ENCODE measurements around the gene TRAF7.
"Not testable (repeated sequence)": the region's sequence is repeated elsewhere in the genome, so short reads cannot be mapped to it uniquely, and the experiment has no call there.

The TRAF7 gene

DNA sequence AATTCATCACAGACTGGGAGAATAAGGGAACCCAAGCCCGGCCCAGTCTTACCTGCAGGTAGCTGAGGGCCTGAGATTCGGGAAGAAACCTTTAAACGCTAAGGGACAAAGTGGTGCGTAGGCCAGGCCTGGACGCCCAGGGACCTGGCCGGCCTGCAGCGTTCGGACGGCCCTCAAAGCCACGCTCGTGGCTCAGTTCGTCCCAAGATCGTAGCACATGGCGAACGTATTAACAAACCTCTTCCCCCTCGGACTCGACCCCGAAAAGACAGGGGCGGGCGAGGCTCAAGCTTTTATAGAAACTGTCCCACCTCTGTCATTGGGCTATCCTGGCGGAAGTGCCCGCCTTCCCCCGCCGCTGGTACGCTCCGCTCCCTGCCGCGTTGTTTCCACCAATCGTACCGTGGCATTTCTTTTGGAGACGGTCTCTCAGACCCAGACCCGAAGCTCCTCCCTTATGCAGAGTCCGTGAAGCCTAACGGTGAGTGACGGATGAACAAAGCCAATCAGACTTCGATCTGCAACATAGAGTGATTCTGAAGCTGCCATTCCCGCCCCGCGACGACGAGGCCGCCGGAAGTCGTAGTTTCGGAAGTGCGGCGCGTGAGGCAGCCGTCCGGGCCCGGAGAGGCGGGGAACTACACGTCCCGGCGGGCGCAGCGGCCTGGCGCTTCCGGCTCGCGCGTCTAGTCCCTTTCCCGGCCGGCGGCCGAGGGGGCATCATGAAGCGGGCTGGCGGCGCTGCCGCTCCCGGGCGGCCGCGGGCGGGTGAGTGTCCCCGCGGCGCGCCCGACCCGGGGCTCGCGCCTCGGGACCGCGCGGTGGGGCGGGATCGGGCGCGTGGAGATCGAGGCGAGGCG, at the start of gene TRAF7:
Gene TRAF7, plus strand, starts transcription at position 692 of the 860 bp plus-strand sequence. CDS start 8,139 bp downstream, outside the sequence.
- in situ Hi-C loops (cut with MboI; ENCODE audit: low sequenced_read_pairs), result no loop called here

DNA sequence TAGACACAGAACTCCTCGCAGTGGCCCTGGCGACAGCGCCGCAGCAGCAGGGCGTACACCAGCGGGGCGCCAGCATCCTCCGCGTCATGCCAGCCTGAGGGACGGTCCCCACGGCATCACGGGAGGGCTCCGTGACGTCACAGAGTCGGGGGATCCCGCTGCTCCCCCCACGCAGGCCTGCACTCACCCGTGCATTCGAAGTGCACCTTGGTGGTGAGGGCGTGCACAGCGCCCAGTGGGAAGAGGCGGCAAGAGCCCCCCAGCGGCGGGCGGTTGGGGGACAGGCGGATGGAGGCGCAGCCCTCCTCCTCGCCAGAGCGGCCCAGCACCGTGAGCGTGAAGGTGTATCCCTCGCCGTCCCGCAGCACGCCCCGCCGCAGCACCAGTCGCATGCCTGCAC, 49.4 kb upstream of the TRAF7 start:
- in situ Hi-C loops (cut with MboI; ENCODE audit: low sequenced_read_pairs), result not testable (repeated sequence)

DNA sequence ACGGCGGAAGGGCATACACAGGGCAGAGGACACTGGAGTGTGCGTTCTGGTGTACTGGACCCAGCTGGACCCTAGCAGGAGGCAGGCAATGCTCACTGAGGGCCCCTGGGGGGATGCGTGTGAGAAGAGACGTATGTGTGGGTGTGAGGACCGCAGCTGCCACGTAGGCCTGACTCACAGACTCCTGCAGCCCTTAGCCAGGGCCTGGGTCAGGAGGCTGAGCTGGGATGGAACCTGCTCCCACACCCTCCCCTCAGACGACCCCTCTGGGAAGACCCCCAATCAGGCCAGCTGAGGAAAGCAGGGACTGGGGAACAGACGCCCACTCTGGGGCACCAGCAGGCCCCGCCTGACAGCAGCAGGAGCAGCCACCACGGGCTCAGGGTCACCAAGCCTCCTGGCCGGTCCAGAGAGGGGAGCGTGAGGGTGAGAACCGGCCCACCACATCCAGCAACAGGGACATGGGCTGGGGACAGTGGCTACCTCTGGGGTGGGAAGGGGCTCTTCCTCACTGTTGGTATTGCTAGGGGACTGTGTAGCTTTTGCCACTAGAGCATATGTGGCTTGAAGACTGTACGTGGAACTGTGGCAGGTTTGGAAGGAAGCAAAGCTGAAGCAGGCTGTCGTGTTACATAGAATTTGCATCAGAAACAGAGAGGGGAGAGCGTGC, 48.3 kb upstream of the TRAF7 start:
- in situ Hi-C loops (cut with MboI; ENCODE audit: low sequenced_read_pairs), result not testable (repeated sequence)

DNA sequence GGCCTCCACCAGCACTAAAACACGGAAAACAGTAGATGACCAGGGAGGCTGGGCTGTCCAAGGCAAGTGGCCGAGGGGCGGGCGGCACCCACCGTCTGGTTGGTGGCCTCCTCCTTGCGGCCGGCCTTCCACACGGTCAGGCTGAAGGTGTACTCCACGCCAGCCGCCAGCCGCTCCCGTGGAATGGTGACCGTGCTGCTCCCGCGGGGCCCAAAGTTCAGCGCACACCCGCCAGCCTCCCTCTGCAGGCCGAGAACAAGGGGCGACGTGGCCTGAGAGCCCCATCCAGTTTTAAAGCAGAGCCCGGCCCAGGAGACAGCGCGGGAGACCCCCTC, 47.8 kb upstream of the TRAF7 start:
- in situ Hi-C loops (cut with MboI; ENCODE audit: low sequenced_read_pairs), result not testable (repeated sequence)

DNA sequence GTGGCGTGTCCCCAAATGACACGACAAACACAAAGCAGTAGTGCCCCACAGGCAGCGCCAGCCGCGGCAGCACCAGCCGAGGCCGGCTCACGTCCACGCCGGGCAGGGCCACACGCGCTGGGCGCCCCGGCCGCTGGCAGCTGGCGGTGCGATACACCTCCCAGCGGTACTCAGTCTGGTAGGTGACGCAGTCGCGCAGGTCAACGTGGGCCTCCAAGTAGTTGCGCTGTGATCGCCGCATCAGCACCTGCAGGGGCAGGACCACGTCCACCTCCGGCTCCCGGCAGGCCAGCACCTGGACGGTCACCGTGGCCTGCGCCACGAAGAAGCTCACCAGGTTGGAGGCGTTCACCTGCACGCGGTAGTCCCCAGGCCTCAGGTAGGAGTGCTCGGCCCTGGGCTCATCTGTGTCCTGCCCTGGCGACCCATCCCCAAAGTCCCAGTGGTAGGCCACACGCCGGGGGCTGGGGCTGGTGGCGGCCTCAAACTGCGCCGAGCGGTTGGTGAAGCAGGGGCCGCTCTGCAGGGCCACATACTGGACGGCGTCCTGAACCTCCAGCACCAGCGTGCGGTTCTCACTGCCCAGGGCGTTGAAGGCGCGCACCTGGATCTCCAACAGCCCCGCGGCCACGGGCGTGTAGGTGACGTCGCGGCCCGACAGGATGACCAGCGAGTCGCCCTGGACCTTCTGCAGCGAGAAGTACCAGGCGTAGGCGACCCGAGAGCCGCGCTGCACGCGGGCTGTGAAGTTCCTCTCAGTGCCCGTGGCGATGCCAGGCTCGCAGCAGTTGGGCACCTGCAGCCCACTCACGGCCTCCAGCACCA, 46.9 kb upstream of the TRAF7 start:
- in situ Hi-C loops (cut with MboI; ENCODE audit: low sequenced_read_pairs), result not testable (repeated sequence)

DNA sequence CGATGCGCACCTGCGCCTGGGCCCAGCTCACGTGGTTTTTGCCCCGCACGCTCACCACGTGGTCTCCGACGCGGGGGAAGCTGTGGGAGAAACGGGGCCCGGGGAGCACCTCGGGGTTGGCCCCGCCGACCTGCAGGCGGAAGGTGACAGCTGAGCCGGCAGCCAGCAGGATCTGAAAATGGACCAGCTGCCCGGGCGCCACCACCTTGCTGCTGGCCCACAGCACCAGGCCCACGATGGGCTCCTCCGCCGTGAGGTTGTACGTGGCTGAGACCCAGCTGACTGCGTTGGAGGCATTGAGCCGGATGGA, 46.4 kb upstream of the TRAF7 start:
- in situ Hi-C loops (cut with MboI; ENCODE audit: low sequenced_read_pairs), result not testable (repeated sequence)

DNA sequence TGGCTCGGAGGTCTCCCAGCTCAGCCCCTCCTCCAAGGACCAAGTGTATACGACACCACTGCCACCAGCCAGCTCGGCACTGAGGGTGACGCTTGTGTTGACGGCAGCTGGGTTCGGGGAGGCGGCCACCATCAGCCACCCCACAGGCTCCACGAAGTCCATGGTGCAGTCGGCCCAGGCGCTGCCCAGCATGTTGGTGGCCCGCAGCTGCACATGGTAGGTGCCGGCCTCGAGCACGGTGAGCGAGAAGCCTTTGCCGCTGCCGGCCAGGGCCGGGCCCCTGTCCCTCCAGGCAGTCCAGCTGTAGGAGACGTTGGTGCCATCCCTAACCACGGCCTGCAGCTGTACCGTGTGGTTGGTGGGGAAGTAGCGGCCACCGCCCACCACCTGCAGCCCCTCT, 45.7 kb upstream of the TRAF7 start:
- in situ Hi-C loops (cut with MboI; ENCODE audit: low sequenced_read_pairs), result not testable (repeated sequence)

DNA sequence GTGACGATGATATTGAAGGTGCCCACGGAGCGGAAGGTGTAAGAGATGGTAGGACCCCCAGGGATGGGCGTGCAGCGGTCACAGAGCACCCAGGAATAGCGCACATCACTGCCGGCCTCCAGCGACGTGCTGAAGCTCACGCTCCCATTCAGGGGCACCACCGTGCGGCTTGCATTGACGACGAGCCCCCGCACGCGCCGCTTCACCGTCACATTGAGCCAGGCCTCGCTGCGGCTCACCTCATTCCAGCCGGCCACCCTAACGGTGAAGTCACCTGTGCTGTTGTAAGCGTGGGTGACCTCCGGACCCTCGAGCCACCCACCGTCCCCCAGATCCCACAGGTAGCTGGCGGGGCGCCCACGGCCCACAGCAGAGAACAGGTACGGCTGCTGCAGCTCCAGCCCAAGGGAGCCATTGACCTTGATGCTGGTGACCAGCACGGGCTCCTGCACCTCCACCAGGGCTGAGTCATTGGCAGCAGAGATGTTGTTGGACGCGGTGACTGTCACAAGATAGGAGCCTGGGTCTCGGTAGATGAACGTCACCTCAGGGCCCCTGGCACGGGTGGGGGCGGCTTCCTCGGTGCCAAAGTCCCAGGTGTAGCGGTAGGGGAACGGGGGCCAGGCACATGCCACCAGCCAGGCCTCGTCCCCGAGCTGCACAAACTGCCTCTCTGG, 45.1 kb upstream of the TRAF7 start:
- in situ Hi-C loops (cut with MboI; ENCODE audit: low sequenced_read_pairs), result not testable (repeated sequence)

DNA sequence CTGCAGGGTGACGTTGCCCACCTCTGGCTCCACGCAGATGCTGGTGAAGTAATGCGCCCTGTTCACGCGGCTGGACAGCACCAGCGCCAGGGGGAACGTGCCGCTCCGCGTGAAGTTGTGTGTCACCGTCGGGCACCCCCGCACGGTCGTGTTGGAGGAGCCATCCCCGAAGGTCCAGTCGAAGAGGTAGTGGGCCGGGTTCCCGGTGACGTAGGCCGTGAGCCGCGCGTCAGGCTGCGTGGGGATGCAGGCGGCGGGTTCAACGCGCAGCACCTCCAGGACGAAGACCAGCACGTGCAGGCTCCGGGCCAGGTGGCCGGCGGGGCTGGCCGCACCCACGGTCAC, 44.6 kb upstream of the TRAF7 start:
- in situ Hi-C loops (cut with MboI; ENCODE audit: low sequenced_read_pairs), result not testable (repeated sequence)

DNA sequence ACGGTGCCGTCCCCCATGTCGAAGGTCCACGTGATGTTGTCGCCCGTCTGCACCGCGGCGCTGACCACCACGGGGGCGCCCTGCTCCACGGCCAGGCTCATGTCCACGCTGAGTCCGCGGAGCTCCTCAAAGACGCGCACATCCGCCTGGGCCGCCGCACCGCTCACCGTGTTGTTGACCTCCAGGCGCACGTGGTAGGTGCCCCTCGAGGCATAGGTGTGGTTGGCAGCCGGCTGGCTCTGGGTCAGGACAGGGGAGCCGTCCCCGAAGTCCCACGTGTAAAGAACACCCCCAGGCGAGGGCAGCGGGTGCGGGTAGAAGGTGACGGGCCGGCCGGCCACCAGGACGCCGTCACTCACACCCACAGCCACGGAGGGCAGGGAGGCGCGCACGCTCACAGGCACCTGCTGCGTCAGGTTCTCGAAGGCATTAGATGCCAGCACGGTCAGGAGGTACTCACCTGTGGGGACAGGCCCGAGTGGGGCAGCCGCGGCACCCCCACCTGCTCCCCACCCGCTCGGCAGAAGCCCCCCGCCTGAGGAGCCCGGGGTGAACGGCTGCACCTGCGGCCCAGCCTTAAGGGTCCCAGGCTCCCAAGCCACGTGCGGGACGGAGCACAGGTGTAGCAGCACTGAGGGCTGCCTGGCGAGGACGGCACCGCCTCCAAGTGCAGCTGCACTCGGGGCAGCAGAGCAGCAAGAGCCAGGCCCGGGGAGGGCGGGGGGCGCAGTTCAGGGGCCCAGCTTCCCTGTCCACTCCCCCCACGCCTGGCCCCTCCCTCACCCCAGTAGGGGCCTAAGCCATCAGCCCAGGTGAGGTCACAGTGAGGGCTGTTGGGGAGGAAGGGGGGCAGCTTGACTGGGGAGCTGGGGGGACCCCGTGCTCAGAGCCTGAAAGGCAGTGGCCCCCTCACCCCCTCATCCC, 43.9 kb upstream of the TRAF7 start:
- in situ Hi-C loops (cut with MboI; ENCODE audit: low sequenced_read_pairs), result not testable (repeated sequence)

DNA sequence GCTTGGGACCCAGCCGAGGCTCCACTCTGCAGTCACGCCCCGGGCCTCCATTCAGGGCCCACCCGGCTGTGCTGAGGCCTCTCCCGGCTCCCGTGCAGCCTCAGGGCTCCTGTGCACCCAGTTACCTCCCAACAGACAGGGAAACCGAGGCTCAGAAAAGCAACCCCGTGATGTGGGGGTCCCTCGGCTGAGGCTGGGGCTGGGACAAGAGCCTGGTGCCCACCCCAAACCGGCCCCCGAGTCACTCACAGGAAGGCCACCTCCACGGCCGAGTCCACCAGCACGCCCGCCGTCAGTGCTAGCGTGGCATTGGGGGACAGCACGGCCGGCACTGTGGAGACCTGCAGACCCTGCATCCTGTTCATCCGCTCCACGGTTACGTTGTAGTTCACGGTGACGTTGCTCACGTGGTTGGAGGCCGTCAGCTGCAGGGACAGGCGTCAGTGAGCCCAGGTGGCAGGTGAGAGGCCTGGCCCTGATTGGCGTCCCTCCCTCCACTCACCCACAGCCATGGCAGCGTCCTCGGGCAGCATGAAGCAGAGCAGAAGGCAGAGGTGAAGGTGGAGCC, 43.0 kb upstream of the TRAF7 start:
- in situ Hi-C loops (cut with MboI; ENCODE audit: low sequenced_read_pairs), result not testable (repeated sequence)

DNA sequence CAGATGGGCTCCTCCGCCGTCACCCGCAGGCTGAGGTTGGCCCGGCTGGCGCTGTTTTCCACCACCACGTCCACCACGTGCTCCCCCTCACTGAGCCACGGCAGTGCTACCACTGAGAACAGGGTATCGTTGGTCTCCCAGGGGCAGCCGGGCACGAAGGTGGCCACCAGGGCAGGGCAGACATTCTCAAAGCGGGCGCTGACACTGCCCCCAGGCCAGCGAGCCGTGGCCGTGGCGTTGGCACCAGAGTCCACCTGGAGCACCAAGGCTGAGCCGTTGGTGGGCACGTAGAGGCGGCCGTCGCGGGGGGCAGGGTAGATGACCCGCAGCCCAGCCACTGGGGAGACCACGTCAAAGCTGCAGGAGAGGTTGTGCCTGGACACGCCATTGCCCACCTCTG, 41.4 kb upstream of the TRAF7 start:
- in situ Hi-C loops (cut with MboI; ENCODE audit: low sequenced_read_pairs), result not testable (repeated sequence)

DNA sequence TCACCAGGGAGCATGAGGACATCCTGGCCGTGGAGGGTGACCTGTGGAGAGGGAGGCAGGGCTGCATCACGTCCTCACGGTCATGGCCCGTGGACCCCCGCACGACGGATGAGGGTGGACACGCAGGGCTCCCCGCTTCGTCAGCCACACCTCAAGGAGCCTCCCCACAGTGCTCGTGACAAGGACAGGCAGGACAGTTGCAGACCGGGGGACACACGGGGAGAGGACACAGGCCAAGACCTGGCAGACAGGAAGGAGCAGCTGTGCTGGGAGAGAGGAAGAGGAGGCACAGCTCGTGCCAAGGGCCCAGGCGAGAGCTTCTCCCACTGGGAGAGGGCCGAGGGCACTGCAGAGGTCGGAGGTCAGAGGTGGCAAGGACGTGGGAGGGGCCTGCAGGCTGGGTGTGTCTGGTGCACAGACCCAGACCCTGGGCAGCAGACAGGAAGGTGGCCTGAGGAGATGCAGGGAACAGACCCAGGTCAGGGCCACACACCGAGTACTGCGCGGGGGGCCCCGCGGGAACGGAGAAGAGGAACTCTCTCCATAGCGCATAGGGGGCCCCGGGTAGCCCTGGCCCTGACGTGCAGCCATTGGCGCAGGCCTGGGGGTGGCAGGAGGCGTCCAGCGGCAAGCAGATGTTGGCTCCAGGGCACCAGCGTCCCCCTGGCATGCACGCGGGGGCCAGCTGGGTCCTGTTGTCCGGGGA, 40.5 kb upstream of the TRAF7 start:
- in situ Hi-C loops (cut with MboI; ENCODE audit: low sequenced_read_pairs), result not testable (repeated sequence)

DNA sequence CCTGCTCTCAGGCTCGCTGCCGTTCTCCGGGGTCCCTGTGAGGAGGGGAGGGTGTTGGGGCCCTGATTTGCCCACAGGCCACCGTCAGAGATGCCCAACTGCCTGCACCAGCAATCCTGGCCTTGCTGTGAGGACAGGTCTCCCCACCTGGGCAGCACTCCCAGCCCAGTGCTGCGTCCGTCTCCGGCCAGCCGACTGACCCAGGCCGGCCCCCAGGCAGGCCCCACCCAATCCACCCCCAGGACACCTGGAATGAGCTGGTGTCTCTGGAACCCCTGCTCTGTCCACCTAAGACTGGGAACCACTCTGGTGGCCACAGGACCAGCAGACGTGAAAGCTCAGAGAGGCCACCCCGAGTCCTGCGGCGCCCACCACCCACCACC, 40.0 kb upstream of the TRAF7 start:
- in situ Hi-C loops (cut with MboI; ENCODE audit: low sequenced_read_pairs), result no loop called here

DNA sequence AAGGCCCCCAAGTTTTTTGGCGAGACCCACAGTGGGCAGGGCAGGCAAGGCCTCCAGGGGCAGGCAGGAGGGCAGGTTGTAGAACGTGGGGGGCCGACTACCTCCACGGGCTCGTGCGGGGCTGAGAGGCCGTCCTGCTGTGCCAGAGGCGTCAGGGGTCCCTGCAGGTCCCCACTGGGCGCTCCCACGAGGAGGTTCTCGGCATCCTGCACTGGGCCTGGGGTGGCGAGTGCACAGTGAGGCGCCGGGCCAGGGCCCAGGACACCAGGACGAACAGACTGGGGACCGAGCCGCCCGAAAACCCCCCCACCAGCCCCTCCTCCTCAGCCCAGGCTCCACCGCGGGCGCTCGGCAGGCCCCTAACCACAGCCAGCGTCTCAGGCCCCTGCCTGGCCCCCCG, 39.2 kb upstream of the TRAF7 start:
- in situ Hi-C loops (cut with MboI; ENCODE audit: low sequenced_read_pairs), result not testable (repeated sequence)

DNA sequence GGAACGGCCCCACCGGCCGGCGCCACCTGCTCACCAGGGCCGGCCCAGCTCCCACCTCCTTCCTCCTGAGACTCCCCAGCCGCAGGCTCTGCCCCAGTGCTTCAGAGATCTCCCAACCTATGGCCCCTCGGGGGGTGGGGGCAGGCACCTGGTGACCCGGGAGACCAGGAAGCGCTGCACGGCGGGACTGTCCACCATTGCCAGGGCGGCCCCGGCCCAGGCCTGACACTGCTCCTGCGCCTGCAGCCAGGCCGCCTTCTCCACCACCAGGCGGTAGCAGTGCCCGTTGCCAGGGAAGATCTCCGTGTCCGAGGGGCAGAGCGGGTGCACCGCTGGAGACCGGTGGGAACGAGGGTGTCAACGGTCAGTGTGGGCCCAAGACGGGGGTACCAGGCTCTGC, 38.2 kb upstream of the TRAF7 start:
- in situ Hi-C loops (cut with MboI; ENCODE audit: low sequenced_read_pairs), result not testable (repeated sequence)

DNA sequence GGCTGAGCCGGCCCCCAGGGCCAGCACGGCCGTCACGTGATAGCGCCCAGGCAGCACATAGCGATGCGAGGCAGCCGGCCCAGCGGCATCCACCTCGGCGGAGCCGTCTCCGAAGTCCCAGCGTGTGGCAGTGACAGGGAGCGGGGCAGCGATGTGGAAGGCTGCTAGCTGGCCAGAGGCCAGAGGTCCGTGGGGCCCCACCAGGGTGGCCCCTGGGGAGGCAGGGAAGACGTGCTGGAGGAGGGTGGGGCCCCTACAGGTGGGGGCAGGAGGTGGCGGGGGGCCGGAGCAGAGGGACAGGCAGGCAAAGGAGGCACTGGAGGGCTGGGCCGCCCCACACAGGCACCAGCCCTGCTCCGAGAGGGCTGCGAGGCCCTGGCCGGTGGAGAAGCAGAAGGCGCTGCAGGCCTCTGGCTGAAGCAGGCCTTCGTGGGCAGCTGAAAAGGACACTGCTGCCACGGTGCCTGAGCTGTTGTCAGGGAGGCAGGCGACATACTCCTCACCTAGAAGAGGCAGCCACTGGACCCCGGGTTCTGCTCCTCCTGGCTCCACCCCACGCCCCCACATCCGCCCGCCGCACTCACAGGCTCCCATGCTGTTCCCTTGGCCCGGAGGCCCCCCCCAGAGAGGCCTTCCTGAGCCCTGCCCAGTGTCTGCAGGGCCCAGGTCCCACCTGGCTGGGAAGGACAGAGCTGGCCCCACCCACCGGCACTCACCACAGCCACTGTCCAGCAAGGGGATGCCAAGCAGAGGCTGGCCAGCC, 37.4 kb upstream of the TRAF7 start:
- in situ Hi-C loops (cut with MboI; ENCODE audit: low sequenced_read_pairs), result not testable (repeated sequence)

DNA sequence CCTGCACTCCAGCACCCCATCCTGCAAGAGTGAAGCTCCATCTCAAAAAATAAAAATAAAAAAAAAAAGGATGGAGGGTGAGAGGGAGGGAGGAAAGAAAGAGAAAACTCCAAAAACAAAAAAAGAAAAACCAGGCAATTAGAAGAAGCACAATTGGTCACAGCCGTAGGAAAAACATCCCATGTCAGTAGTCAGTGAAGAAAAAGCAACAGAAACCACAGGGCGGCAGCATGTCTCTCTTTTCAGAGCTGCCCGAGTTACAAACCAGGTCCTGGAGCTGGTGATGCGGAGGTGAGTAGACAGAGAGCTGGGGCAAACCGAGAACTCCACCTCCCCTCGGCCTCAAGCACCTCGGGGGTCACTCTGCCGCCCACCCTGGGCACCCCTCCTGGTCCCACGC, 34.3 kb upstream of the TRAF7 start:
- in situ Hi-C loops (cut with MboI; ENCODE audit: low sequenced_read_pairs), result not testable (repeated sequence)

DNA sequence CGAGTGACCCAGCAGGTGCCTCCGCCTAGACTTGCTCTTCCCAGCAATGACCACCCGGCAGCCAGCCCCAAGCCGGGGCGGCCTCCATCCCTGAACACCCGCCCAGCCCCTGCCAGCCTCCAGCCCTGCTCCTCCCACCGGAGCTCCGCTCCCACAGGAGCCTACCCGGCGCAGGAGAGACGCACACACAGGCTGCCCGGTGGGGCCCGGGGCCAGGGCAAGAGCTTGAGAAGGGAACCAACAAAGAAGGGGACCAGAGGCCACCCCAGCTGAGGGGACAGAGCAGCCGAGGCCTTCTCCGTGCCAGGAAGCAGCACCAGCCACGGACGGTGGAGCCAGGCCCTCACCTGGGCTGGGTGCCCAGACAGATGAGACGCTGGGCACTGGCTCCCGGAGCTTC, 33.7 kb upstream of the TRAF7 start:
- in situ Hi-C loops (cut with MboI; ENCODE audit: low sequenced_read_pairs), result no loop called here
